ENCODE measurements around the gene ILDR2.

Gene ILDR2

GRCh38 chr1:166876540-166876838 is 98.9 kb downstream of the ILDR2 start:
- no peaks in the 10 kb centered on the region for H3K9me3 ChIP-seq (ENCODE audit: insufficient read depth, low read depth, low read length)
- peaks cover 44% of the 10 kb centered on the region for H3K79me2 ChIP-seq (ENCODE audit: insufficient read depth, low read length)
- no peaks in the 10 kb centered on the region for H3F3A ChIP-seq (ENCODE audit: low read depth)
- no peaks in the 10 kb centered on the region for H3K36me3 ChIP-seq (ENCODE audit: insufficient read depth, low read length)
- H3K9me2 ChIP-seq (replicated peaks; ENCODE audit: low read depth, low read length) = no peaks in the 10 kb centered on the region
- H3K4me1 ChIP-seq (ENCODE audit: insufficient read depth, low read length, poor library complexity, severe bottlenecking) = peaks cover 40% of the 10 kb centered on the region
- H3K4me2 ChIP-seq (ENCODE audit: low read depth, low read length, poor library complexity, severe bottlenecking) = peak overlapping the region; percentile 87
- H4K20me1 ChIP-seq (ENCODE audit: insufficient read depth, low read length, poor library complexity, severe bottlenecking) = peaks cover 21% of the 10 kb centered on the region
- TF ChIP-seq EZH2phosphoT487 (IDR thresholded peaks at IDR 0.05; ENCODE audit: borderline replicate concordance) (no peak), CTCF (conservative IDR thresholded peaks at IDR 0.05; ENCODE audit: low read length) (peak; percentile 49)
- peak overlapping the region; percentile 76 for H3K9ac ChIP-seq (ENCODE audit: low read depth, low read length, poor library complexity, severe bottlenecking)
- H3K27me3 ChIP-seq (ENCODE audit: insufficient read depth, low read length, poor library complexity, severe bottlenecking) = no peaks in the 10 kb centered on the region
- H2AFZ ChIP-seq (ENCODE audit: low read length) = peak overlapping the region; percentile 90
- H3K4me3 ChIP-seq (ENCODE audit: low read length, poor library complexity, severe bottlenecking) = peak overlapping the region; percentile 79

DNA sequence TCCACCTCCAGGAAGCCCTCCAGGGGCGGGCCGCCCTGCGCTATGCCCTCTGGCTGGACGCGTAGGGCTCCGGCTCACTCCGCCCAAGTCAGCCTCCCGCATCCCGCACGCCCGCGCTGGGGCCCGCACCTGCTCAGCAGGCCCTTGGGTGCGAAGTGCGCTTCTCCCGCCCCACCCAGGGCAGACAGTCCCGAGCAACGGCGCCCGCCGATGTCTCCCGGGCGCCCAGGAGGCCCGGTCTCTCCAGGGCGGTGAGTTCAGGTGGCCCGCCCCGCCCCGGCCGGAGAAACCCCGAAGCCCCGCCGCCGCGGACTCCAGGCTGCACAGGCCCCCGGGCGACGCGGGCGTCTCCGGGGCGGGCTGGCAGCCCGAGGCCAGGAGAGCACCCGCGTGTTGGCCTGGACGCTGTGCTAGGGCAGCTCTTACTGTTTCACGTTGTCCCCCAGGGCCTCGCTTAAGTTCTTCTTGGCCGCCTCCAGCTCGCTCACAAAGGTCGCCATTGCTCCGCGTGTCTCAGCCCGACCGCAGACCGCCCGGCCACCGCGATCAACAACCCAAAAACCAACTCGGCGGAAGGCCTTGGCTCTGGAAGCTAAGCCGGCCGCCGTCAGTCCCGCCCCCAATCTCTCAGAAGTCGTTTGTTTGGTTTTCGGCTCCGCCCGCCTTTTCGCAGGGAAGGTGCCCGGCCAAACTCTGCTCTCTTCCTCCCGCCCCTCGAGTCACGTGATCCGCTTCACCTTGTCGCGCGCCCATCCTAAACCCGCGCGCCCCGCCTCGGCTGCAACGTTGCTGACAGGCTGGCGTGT is 99.4 kb downstream of the ILDR2 start, which contains the start of gene TADA1:
Gene TADA1 (minus strand): TSS at position 531 of the 806 bp plus-strand sequence. CDS start 31 bp downstream, at position 500.
- Histone ChIP-seq H3K9ac (ENCODE audit: low read depth, low read length, poor library complexity, severe bottlenecking) (peak within 1 kb of the TSS; percentile 83), H3K4me1 (ENCODE audit: insufficient read depth, low read length, poor library complexity, severe bottlenecking) (peaks cover 45% of the 10 kb centered on the region), H4K20me1 (ENCODE audit: insufficient read depth, low read length, poor library complexity, severe bottlenecking) (peaks cover 26% of the 10 kb centered on the region), H3K4me3 (ENCODE audit: low read length, poor library complexity, severe bottlenecking) (peak within 1 kb of the TSS; percentile 82), H3F3A (ENCODE audit: low read depth) (no peaks in the 10 kb centered on the region), H3K9me2 (replicated peaks; ENCODE audit: low read depth, low read length) (no peaks in the 10 kb centered on the region), H2AFZ (ENCODE audit: low read length) (peak within 1 kb of the TSS; percentile 90), H3K4me2 (ENCODE audit: low read depth, low read length, poor library complexity, severe bottlenecking) (peak within 1 kb of the TSS; percentile 87), H3K27me3 (ENCODE audit: insufficient read depth, low read length, poor library complexity, severe bottlenecking) (no peaks in the 10 kb centered on the region), H3K79me2 (ENCODE audit: insufficient read depth, low read length) (peaks cover 50% of the 10 kb centered on the region), H3K36me3 (ENCODE audit: insufficient read depth, low read length) (no peaks in the 10 kb centered on the region), H3K9me3 (ENCODE audit: insufficient read depth, low read depth, low read length) (no peaks in the 10 kb centered on the region)
- TF ChIP-seq CTCF (conservative IDR thresholded peaks at IDR 0.05; ENCODE audit: low read length) = no peak
- no peak for TF ChIP-seq EZH2phosphoT487 (IDR thresholded peaks at IDR 0.05; ENCODE audit: borderline replicate concordance)

GRCh38 chr1:166875302-166875733 is 100.0 kb downstream of the ILDR2 start:
- no peak for TF ChIP-seq EZH2phosphoT487 (IDR thresholded peaks at IDR 0.05; ENCODE audit: borderline replicate concordance)
- TF ChIP-seq CTCF (conservative IDR thresholded peaks at IDR 0.05; ENCODE audit: low read length) = no peak
- Histone ChIP-seq H3K4me3 (ENCODE audit: low read length, poor library complexity, severe bottlenecking) (peak overlapping the region; percentile 82), H3K9me3 (ENCODE audit: insufficient read depth, low read depth, low read length) (no peaks in the 10 kb centered on the region), H4K20me1 (ENCODE audit: insufficient read depth, low read length, poor library complexity, severe bottlenecking) (peaks cover 32% of the 10 kb centered on the region), H3K27me3 (ENCODE audit: insufficient read depth, low read length, poor library complexity, severe bottlenecking) (no peaks in the 10 kb centered on the region), H3K36me3 (ENCODE audit: insufficient read depth, low read length) (no peaks in the 10 kb centered on the region), H3K9ac (ENCODE audit: low read depth, low read length, poor library complexity, severe bottlenecking) (peak overlapping the region; percentile 83), H3K9me2 (replicated peaks; ENCODE audit: low read depth, low read length) (no peaks in the 10 kb centered on the region), H3K79me2 (ENCODE audit: insufficient read depth, low read length) (peaks cover 56% of the 10 kb centered on the region), H3K4me2 (ENCODE audit: low read depth, low read length, poor library complexity, severe bottlenecking) (peak overlapping the region; percentile 81), H3F3A (ENCODE audit: low read depth) (no peaks in the 10 kb centered on the region), H2AFZ (ENCODE audit: low read length) (0 out of 2 replicates have a peak overlapping the region, but pooled peaks have one; percentile 84), H3K4me1 (ENCODE audit: insufficient read depth, low read length, poor library complexity, severe bottlenecking) (peaks cover 51% of the 10 kb centered on the region)
